ENCODE measurements around the gene OBP2B. TPM values are rescaled to one million over a fixed set of nuclear protein-coding genes. Genes with fewer than 3 reads are reported as not detected.
"Not testable (repeated sequence)": the region's sequence is repeated elsewhere in the genome, so short reads cannot be mapped to it uniquely, and the experiment has no call there.

Gene OBP2B
- polyA plus RNA-seq (ENCODE audit: insufficient read length in 4 of 4): under 1 TPM in 3 of 4 donors, not detected in 1; 0.17 to 0.28 (median 0.22) TPM

- DNase-seq (ENCODE audit: low read depth in 4 of 4, low spot score in 2 of 4): not testable (repeated sequence)
Measured at GRCh38 chr9:133208880-133209300, at the start of gene OBP2B. TSS of gene OBP2B (minus strand) at chr9:133209250. CDS start at chr9:133209199, 51 bp downstream.

- no peak for DNase-seq (ENCODE audit: low read depth in 4 of 4, low spot score in 2 of 4)
Measured at GRCh38 chr9:133258061-133259015, 49.3 kb upstream of the OBP2B start.

- DNase-seq (ENCODE audit: low read depth in 4 of 4, low spot score in 2 of 4): no peak
Measured at GRCh38 chr9:133257465-133257956, 48.5 kb upstream of the OBP2B start.

- DNase-seq (ENCODE audit: low read depth in 4 of 4, low spot score in 2 of 4): no peak
Measured at GRCh38 chr9:133256686-133257091, 47.6 kb upstream of the OBP2B start.

GRCh38 chr9:133256136-133256461, 47.0 kb upstream of the OBP2B start:
- DNase-seq (ENCODE audit: low read depth in 4 of 4, low spot score in 2 of 4): no peak

DNA sequence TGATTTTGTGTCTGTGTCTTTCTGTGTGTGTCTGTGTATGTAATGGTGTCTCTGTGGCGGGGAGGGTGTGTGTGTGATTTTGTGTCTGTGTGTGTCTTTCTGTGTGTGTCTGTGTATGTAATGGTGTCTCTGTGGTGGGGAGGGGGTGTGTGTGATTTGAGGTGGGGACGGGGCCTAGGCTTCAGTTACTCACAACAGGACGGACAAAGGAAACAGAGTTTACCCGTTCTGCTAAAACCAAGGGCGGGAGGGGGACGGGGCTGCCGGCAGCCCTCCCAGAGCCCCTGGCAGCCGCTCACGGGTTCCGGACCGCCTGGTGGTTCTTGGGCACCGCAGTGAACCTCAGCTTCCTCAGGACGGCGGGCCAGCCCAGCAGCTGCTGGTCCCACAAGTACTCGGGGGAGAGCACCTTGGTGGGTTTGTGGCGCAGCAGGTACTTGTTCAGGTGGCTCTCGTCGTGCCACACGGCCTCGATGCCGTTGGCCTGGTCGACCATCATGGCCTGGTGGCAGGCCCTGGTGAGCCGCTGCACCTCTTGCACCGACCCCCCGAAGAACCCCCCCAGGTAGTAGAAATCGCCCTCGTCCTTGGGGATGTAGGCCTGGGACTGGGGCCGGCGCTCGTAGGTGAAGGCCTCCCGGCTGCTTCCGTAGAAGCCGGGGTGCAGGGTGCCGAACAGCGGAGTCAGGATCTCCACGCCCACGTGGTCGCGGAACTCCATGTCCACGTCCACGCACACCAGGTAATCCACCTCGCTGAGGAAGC, 46.5 kb upstream of the OBP2B start:
- no peak for DNase-seq (ENCODE audit: low read depth in 4 of 4, low spot score in 2 of 4)

GRCh38 chr9:133254471-133254870, 45.4 kb upstream of the OBP2B start:
- DNase-seq (ENCODE audit: low read depth in 4 of 4, low spot score in 2 of 4): no peak

DNA sequence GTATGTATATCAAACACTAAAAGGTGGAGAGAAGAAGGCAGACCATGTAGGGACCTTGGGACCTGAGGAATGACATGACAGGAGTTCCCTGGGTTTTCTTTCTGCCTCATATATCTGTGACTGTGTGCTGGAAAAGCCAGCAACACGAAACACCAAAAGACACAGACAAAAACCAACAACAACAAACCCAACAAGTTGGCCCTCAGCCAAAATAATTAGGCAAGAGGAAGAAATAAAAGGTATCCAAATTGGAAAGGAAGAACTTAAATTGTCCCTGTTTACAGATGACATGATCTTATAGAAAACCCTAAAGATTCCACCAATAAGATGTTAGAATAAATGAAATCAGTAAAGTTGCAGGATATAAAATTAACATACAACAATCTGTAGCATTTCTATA, 44.2 kb upstream of the OBP2B start:
- DNase-seq (ENCODE audit: low read depth in 4 of 4, low spot score in 2 of 4): no peak

DNA sequence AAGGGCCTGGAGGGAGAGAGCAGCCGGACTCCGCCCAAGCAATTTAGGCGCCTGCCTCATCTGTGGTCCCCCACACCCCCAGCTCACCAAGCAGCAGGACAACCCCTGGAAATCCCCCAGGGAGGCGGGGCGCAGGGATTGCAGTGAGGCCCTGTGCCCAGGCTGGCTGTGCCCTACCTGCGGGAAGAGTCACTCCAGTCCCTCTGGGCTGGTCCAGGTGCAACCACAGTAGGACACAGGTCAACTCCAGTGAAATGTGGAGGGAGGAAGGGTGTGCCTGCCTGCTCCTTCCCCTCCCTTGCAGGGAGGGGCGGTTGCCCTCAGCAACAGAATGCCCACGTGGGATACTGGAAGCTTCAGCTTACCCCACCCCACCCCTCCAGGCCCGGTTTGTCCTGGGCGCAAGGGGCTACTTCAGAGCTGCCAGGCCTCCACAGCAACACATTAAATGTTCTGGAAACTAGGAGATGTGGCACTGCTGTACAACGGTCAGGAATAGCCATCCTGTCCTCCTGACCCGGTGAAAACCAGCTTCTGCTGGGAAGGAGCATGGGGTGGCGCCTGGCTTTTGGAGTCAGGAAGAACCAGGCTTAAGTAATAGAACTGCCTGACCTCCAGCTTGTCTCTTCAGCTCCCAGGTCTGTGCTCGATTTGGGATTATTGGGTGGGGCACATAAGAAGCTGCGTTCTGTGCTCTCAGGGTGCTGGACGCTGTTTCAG, 43.4 kb upstream of the OBP2B start:
- no peak for DNase-seq (ENCODE audit: low read depth in 4 of 4, low spot score in 2 of 4)

DNA sequence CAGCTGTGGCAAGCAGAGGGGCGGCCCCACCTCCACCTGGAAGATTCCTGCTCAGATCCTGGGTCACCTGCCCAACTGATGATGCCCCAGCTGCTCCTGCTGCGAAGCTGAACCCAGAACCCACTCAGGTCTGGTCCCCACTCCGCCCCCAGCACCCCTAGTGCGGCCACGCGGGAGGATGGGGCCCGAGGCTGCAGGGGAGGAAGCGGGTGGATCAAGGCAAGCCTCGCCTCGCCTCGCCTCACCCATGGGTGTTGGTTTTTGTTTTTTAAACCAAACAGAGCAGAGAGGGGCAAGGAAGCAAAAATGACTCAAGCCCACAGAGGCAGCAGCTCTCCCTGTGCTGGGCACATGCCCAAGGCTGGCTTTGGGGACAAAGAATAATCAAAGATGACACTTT, 42.7 kb upstream of the OBP2B start:
- DNase-seq (ENCODE audit: low read depth in 4 of 4, low spot score in 2 of 4): no peak

- not testable (repeated sequence) for DNase-seq (ENCODE audit: low read depth in 4 of 4, low spot score in 2 of 4)
Measured at GRCh38 chr9:133251221-133251620, 42.2 kb upstream of the OBP2B start.

GRCh38 chr9:133250741-133251170, 41.7 kb upstream of the OBP2B start:
- DNase-seq (ENCODE audit: low read depth in 4 of 4, low spot score in 2 of 4): no peak

DNA sequence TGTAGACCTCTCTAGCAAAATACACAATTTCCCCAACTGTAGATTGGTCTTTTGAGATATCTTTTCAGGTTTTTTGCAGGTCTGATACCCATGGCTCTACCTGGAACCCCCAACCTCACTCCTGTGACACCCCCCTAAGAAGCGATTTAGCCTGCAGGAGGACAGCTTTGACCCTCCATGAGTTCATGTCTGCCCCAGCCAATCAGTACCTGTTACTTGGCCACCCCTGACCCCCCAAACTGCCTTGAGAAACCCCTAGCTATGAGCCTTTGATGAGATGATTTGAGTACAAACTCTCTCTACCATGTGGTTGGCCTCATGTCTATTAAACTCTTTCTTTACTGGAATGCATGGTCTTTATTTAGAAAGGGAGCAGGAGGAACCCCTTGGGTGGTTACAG, 40.3 kb upstream of the OBP2B start:
- DNase-seq (ENCODE audit: low read depth in 4 of 4, low spot score in 2 of 4): no peak

DNA sequence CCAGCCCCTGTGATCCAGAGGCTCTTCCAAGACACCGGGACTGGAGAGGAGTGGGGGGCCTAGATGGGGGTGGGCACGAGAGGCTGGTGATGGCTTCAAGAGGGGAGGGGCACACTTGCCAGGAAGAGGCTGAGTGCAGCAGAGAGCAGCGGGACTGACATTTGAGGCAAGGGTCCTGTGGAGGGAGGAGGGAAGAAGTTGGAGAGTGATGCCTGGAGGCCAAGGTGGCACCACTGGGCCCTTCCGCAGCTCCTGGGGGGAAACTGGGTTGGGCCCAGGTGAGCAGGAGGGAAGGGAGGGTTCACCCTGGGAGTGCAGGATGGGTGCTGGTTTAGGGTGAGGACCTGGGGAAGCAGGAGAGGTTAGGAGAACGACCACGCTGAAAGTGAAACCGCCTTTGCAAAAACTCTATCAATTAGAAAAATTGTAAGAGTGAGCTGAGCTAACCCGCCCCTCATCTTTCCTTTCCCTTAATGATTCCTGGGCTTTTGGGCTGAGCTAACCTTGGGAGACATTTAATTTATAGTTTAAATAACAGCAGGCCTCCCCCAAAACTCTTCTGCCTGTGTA, 39.8 kb upstream of the OBP2B start:
- no peak for DNase-seq (ENCODE audit: low read depth in 4 of 4, low spot score in 2 of 4)

GRCh38 chr9:133247632-133248031, 38.6 kb upstream of the OBP2B start:
- no peak for DNase-seq (ENCODE audit: low read depth in 4 of 4, low spot score in 2 of 4)

- DNase-seq (ENCODE audit: low read depth in 4 of 4, low spot score in 2 of 4): no peak
Measured at GRCh38 chr9:133246991-133247390, 37.9 kb upstream of the OBP2B start.

DNA sequence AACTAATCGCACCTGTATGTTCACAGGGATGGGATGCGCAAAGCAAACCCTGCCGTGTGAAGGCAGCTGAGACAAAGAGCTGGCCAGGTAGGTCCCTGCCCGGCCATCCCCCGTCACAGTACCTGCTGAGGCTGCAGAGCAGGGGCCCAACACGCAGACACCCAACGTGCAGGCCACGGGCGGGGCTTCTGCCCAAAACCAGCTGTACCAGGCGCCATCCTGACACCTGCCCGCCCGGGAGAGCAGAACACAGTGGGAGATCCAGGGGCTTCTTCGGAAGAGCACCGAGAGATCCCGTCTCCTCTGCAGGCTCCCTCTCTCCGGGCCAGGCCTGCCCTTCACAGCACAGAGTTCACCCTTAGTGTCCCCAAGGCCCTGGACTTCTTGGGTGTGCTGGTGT, 37.5 kb upstream of the OBP2B start:
- DNase-seq (ENCODE audit: low read depth in 4 of 4, low spot score in 2 of 4): no peak

DNA sequence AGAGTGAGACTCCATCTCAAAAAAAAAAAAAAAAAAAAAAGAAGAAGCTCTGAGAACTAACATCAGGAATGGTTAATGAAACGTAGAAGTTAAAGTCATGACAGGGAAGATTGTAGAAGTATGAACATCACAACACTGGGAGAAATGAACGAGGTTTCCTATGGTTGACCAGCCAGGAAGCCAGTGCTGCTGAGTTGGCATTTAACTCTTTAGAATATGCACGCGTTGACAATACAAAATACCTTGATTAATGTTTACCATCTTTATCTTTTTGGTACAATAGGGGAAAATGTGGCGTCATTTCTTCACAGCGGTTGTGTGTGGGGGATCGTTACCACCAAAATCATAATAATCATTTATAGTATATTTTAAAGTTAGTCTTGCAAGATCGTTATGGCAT, 33.9 kb upstream of the OBP2B start:
- no peak for DNase-seq (ENCODE audit: low read depth in 4 of 4, low spot score in 2 of 4)

DNA sequence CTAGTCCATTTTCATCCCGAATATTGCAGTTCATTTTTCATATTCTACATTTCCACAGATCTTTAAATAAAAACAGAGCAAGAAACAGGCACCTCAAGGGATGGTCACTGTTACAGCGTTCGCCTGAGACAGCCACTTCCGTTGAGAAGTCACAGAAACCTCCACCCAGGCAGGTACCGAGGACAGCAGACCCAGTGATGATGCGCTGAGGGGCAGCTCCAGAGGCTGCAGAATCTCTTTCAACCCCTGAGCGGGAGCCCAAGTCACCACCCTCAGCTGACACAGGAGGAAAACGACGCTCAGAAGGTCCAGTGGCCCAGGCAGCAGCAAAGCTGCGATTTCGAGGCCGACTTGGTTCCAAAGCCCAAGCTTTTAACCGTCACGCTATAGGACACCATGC, 33.2 kb upstream of the OBP2B start:
- DNase-seq (ENCODE audit: low read depth in 4 of 4, low spot score in 2 of 4): no peak

- no peak for DNase-seq (ENCODE audit: low read depth in 4 of 4, low spot score in 2 of 4)
Measured at GRCh38 chr9:133239533-133240090, 30.6 kb upstream of the OBP2B start.

All from left renal cortex interstitium (tissue), 4 donors.